ENCODE data around the gene PANK1. TPM values are rescaled to one million over a fixed set of nuclear protein-coding genes. Genes with fewer than 3 reads are reported as not detected.

Gene PANK1
- total RNA-seq, 1 experiment from 2014 or later: 33.2 TPM

DNA sequence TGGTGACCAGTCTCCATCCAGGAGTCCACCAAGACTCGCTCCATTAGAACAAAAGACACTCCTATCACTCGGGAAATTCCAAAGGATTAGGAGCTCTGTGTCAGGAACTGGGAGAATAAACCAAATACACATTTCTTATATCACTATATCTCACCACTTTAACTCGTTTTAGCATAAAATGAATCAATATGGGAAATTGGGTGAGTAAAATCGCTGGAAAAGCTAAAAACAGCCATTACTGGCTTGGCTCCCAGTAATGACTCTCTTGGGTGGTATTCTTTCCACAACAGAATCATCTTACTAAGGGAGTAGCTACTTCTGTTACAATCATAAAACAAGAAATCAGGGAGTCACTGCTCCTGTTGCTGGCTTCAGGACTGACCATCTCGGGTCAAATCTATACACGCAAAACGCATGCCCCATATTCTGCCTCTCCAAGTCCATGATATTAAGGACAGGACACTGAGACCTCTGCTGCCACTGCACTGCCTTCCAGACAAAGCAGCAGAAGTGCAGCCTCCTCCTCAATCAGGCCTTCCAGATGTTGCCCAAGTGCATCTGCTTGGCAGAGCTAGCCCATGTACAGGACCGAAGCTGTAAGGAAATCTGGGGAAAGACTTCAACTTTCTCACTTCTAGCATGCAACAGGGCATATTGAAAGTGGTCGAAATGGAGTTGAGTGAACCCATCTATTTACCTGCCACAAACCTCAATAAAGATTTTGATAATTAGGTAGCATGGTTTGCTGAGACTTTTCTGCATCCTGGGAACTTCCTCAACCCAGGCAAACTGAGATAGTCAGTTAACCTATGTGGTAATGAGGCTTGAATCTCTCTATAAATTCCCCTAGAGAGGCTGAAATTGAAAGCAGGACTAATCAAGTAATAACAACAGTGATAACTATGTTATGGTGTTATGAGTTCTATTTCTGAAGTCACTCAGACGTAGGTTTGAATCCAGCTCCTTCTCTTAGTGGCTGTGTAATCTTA lies 14.4 kb upstream of the PANK1 start:
- no peaks in the 10 kb centered on the region for H3K23me2 ChIP-seq (ENCODE audit: insufficient read length, low read depth, low read length, poor library complexity, severe bottlenecking)
- H2BK12ac ChIP-seq (ENCODE audit: insufficient read length, low read depth, low read length): no peak overlapping the region
- no peak overlapping the region for H2AK5ac ChIP-seq (ENCODE audit: insufficient read length, low read length)
- no peak overlapping the region for H3K23ac ChIP-seq (ENCODE audit: insufficient read length, low read depth, low read length)
- H3K36me3 Mint-ChIP-seq (ENCODE audit: insufficient read depth in 1 of 3, low read depth in 3 of 3): peaks cover 16 to 26% (median 24%) of the 10 kb centered on the region in 3 experiments
- DNase-seq: no peak
- no peak overlapping the region for H4K8ac ChIP-seq (replicated peaks; ENCODE audit: insufficient read length, low read depth, low read length)
- no peaks in the 10 kb centered on the region for H4K20me1 ChIP-seq (ENCODE audit: control insufficient read depth, insufficient read depth, insufficient read length)
- H3K4me1 ChIP-seq (ENCODE audit: insufficient read depth, low read length): no peaks in the 10 kb centered on the region; the same call in 1 of the 2 replicates
- H3K18ac ChIP-seq (ENCODE audit: insufficient read length, low read depth, low read length): no peak overlapping the region
- H3K9ac ChIP-seq (ENCODE audit: extremely low read depth, insufficient read length, low read length): no peak overlapping the region
- H4K5ac ChIP-seq (ENCODE audit: insufficient read length, low read depth, low read length): no peak overlapping the region
- H3K4me2 ChIP-seq (ENCODE audit: insufficient read depth, insufficient read length, low read length): no peak overlapping the region
- no peak overlapping the region for H2AFZ ChIP-seq (ENCODE audit: low read length)
- no peak overlapping the region; the same call in 1 of the 2 replicates for H3K14ac ChIP-seq (ENCODE audit: insufficient read depth, low read length)
- H3K27me3 ChIP-seq (ENCODE audit: insufficient read depth, low read length): no peaks in the 10 kb centered on the region
- H3K79me1 ChIP-seq (ENCODE audit: insufficient read depth, low read depth, low read length, poor library complexity, severe bottlenecking): no peaks in the 10 kb centered on the region
- TF ChIP-seq, protein P1, sequence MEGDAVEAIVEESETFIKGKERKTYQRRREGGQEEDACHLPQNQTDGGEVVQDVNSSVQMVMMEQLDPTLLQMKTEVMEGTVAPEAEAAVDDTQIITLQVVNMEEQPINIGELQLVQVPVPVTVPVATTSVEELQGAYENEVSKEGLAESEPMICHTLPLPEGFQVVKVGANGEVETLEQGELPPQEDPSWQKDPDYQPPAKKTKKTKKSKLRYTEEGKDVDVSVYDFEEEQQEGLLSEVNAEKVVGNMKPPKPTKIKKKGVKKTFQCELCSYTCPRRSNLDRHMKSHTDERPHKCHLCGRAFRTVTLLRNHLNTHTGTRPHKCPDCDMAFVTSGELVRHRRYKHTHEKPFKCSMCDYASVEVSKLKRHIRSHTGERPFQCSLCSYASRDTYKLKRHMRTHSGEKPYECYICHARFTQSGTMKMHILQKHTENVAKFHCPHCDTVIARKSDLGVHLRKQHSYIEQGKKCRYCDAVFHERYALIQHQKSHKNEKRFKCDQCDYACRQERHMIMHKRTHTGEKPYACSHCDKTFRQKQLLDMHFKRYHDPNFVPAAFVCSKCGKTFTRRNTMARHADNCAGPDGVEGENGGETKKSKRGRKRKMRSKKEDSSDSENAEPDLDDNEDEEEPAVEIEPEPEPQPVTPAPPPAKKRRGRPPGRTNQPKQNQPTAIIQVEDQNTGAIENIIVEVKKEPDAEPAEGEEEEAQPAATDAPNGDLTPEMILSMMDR (conservative IDR thresholded peaks at IDR 0.05): no peak
- H2BK120ac ChIP-seq (ENCODE audit: low read depth, low read length, poor library complexity, severe bottlenecking): no peak overlapping the region
- H3K27me3 Mint-ChIP-seq (ENCODE audit: low read depth): no peaks in the 10 kb centered on the region
- H3K27ac ChIP-seq (ENCODE audit: insufficient read length, low read depth, low read length): no peak overlapping the region
- H2BK20ac ChIP-seq (ENCODE audit: low read depth, low read length, poor library complexity, severe bottlenecking): no peak overlapping the region
- no peak overlapping the region for H2BK15ac ChIP-seq (ENCODE audit: low read depth, low read length)
- H3K9me3 Mint-ChIP-seq: peaks cover 18 to 22% of the 10 kb centered on the region in 2 experiments; a peak in 4 of 5 replicates
- no peak overlapping the region for H3K4ac ChIP-seq (ENCODE audit: low read depth, low read length)
- peaks cover 9% of the 10 kb centered on the region for H3K9me3 ChIP-seq (ENCODE audit: control insufficient read depth, low read depth, low read length)
- no peak overlapping the region for H3T11ph ChIP-seq (ENCODE audit: low read length)
- H4K91ac ChIP-seq (ENCODE audit: insufficient read length, low read depth, low read length): no peak overlapping the region
- no peak overlapping the region for H3K27ac Mint-ChIP-seq
- WGBS (ENCODE audit: extremely low coverage, insufficient read length, low lambda C conversion rate): no CpG with 5 or more reads among the region's 10 CpGs
- H3K4me3 Mint-ChIP-seq: no peak overlapping the region
- no peak overlapping the region for H3K56ac ChIP-seq (ENCODE audit: insufficient read length, low read depth, low read length)
- H3K4me1 Mint-ChIP-seq: peaks cover 5 to 14% of the 10 kb centered on the region in 2 experiments
- no peaks in the 10 kb centered on the region for H3K79me2 ChIP-seq (ENCODE audit: insufficient read depth, low read length)
- no peak overlapping the region for H2BK5ac ChIP-seq (ENCODE audit: insufficient read length, low read length)

Measured in H9 (cell line).